ENCODE results near the gene BMP6.

BMP6 gene

GRCh38 chr6:7907159-7907558 is 181.3 kb downstream of the BMP6 start:
- no peak overlapping the region for H3K4me3 ChIP-seq (ENCODE audit: control insufficient read depth, low read depth, low read length)
- DNase-seq (ENCODE audit: low read depth) = no peak
- TF ChIP-seq CTCF (IDR thresholded peaks at IDR 0.05; ENCODE audit: control insufficient read depth, insufficient read depth, low read depth, low read length, missing control alignments) = no peak

DNA sequence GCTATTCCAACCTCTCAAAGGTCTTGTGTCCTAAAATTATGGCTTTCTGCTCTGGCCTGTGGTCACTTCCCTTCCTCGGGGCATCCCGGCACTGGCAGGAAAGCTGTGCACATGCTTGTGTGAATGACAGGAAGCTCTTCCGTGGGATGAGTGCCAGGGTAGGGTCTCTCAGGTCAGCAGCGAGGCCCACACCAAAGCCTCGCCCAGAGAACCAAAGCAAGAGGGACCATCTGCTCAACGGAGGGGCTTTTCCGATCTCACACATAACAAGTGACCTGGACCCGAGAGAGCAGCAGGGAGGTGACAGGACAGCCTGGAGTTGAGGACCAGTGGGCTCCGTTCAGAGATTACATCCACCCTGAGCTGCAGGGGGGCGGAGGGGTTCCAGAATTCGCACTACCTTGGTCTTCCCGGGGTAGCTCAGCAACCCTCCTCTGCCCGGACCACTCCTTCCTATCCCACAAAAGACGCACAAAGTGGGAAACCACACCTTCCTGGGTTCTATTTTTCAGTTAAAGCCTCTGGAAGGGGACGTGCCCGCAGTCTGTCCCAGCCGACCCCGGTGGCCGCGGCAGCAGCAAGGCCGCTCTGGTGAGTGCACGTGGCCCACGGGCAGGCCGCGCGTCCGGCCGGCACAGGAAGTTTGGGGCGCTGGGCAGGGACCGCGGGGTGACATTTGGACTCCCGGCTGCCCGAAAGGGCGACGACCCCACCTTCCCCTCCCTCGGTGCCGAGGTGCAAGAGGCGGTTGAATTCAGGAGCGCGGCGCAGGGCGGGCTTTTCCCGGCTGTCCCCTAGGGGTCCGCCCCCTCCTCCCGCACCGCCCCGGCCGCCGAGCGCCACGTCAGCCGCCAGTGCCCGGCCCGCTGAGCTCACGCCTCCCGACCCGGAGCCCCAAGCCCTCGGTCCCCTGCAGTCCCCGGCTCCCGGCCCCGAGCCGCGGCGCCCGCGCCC is 183.7 kb downstream of the BMP6 start:
- TF ChIP-seq CTCF (IDR thresholded peaks at IDR 0.05; ENCODE audit: control insufficient read depth, insufficient read depth, low read depth, low read length, missing control alignments) = no peak
- DNase-seq (ENCODE audit: low read depth) = no peak

DNA sequence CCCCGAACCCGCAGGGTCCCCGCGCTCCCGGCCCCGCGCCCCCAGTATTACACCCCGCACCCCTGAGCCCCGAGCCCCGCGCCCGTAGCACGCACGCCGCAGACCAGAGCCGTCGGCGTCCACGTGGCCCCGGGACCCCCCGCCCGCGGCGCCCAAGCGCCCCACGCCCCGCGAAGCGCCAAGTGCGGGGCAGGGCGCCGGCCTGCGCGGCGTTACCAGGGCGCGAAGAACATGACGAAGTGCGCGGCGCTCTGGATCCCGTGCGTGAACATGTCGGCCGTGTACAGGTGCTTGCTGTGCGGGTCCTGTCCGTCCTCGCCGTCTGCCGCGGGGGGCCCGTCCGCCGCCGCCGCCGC is 184.4 kb downstream of the BMP6 start:
- no peak for DNase-seq (ENCODE audit: low read depth)
- peak overlapping the region; percentile 50 for H3K4me3 ChIP-seq (ENCODE audit: control insufficient read depth, low read depth, low read length)
- no peak for TF ChIP-seq CTCF (IDR thresholded peaks at IDR 0.05; ENCODE audit: control insufficient read depth, insufficient read depth, low read depth, low read length, missing control alignments)

More for the DNA sequence above, 183.7 kb downstream of the BMP6 start:
- peak overlapping the region; percentile 50 for H3K4me3 ChIP-seq (ENCODE audit: control insufficient read depth, low read depth, low read length)

DNA sequence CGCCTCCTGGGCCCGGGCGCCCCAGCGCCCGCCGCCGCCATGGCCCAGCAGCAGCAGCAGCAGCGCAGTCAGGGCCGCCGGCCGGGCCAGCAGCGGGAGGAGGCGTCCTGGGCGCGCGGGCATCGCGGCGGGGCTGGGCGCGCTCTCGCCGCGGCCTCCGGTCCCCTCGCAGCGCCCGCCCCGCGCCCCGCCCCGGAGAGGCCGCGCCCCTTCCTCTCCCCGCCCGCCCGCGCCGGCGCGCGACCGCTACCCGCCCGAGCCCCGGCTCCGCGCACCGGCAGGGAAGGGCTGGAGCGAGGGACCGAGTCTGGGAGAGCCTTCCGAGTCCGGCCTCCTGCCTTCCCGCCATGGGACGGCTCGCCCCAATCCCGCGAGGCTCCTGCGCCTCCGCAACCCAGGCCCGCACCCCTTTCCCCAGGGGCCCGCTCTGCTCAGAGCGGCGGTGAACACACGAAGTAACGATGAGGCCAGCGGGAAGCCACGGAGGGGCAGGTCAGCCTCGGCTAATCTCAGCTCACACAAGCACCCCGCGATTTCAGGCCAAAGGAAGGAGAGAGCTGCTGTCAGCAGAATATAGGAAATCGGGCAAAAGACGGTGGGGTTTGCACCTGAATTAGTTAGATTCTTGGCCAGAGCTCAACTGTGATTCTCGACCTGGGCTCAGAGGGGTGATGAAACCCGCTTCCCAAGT is 184.9 kb downstream of the BMP6 start, which contains the start of gene TXNDC5:
Gene TXNDC5, minus strand, starts transcription at position 135 of the 691 bp plus-strand sequence. Its CDS starts 12 bp downstream, at position 123.
- DNase-seq (ENCODE audit: low read depth) = no peak
- peak within 1 kb of the TSS; percentile 61 for H3K4me3 ChIP-seq (ENCODE audit: control insufficient read depth, low read depth, low read length)
- TF ChIP-seq CTCF (IDR thresholded peaks at IDR 0.05; ENCODE audit: control insufficient read depth, insufficient read depth, low read depth, low read length, missing control alignments) = no peak

GRCh38 chr6:7911345-7911725 is 185.4 kb downstream of the BMP6 start:
- peak overlapping the region; percentile 61 for H3K4me3 ChIP-seq (ENCODE audit: control insufficient read depth, low read depth, low read length)
- TF ChIP-seq CTCF (IDR thresholded peaks at IDR 0.05; ENCODE audit: control insufficient read depth, insufficient read depth, low read depth, low read length, missing control alignments) = no peak
- no peak for DNase-seq (ENCODE audit: low read depth)

DNA sequence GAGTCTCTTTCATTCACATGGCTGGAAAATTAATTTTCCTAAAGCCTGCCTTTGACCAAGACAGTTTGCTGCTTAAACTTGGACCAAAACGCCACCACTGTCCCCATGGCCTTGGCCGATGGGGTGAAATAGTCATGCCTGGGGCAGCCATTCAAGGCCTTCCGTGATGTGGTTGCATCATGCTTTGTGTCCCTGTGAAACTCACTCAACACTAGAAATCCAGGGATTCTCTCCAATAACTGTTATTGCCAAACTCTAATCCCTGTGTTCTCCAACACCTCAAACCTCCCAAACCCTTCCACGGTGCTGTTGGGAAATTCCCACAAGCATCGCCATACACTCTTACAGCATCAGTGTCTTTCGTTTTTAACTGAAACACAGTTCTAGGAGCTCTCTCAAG is 186.1 kb downstream of the BMP6 start:
- H3K4me3 ChIP-seq (ENCODE audit: control insufficient read depth, low read depth, low read length) = no peak overlapping the region
- TF ChIP-seq CTCF (IDR thresholded peaks at IDR 0.05; ENCODE audit: control insufficient read depth, insufficient read depth, low read depth, low read length, missing control alignments) = no peak
- DNase-seq (ENCODE audit: low read depth) = no peak

All from AG09309 (cell line).